ENCODE results near the gene APBA1.

The APBA1 gene

GRCh38 chr9:69571032-69571431, 101.1 kb downstream of the APBA1 start:
- ChIA-PET CTCF (no interaction called here), POLR2A (ENCODE audit: low non-redundant PET) (no interaction called here)
- H3K27ac ChIP-seq, result no peak overlapping the region
- no peak for DNase-seq (ENCODE audit: low spot score)
- no peak for TF ChIP-seq CTCF (conservative IDR thresholded peaks at IDR 0.05; ENCODE audit: low read depth)

DNA sequence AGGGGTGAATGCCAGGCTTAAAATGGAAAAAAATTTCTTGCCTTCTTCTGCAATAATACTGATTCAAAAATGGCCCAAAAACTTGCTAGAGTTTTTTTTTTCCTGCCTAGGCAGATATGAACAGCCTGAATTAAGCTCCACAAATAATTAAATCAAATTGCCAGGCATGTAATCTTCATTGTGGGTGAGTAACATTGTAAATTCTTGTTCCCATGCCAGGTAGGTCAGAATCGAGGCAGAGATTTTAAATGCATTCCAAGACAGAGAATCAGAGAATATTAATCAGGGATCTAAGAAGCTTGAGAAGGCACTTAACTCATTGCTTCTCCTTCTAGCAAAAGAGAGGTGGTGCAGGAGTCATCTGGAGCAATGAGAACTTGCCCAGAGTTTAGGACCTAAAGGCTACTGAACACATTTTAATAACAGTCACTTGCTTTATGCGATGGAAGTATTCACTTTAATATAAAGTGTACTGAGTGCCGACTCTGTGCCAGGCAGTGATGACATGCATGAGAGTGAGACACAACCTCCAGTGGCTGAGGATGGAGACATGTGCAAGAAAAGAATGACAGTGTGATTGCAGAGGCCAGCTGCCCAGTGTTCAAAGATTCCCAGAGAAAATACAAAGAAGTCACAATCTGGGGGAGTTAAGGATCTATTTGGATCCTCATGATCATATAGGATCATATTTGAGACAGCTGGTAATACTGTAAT, 102.3 kb downstream of the APBA1 start:
- POLR2A ChIA-PET (ENCODE audit: low non-redundant PET), result no interaction called here
- TF ChIP-seq CTCF (conservative IDR thresholded peaks at IDR 0.05; ENCODE audit: low read depth), result no peak
- peak; percentile 77 for DNase-seq (ENCODE audit: low spot score)
- no peak overlapping the region for H3K27ac ChIP-seq
- CTCF ChIA-PET, result interaction anchor here (0.6 to 1.0 kb wide), 2 partner anchors 147 to 264 kb away, joined by 4 read pairs; no protein-coding TSS in a partner anchor

GRCh38 chr9:69564557-69564956, 107.6 kb downstream of the APBA1 start:
- ChIA-PET CTCF (no interaction called here), POLR2A (ENCODE audit: low non-redundant PET) (no interaction called here)
- no peak for DNase-seq (ENCODE audit: low spot score)
- no peak overlapping the region for H3K27ac ChIP-seq
- no peak for TF ChIP-seq CTCF (conservative IDR thresholded peaks at IDR 0.05; ENCODE audit: low read depth)

DNA sequence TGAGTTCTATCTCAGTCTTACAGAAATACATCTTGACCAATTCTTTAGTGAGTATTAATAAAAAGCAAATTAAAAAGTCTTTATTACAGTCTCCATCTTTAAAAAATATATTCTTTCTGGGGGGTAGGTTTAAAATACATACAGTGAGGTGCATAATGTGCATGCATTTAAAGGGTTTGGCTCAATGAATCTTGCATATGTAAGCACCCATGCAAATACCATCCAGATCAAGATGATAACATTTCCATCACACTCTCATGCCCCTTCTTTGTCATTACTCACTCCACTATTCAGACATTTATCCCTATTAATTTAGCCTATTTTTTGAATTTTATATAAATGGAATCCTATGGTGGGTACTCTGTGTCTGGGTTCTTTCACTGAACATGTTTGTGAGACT, 113.0 kb downstream of the APBA1 start:
- ChIA-PET POLR2A (ENCODE audit: low non-redundant PET) (no interaction called here), CTCF (no interaction called here)
- TF ChIP-seq CTCF (conservative IDR thresholded peaks at IDR 0.05; ENCODE audit: low read depth), result no peak
- no peak for DNase-seq (ENCODE audit: low spot score)
- no peak overlapping the region for H3K27ac ChIP-seq

DNA sequence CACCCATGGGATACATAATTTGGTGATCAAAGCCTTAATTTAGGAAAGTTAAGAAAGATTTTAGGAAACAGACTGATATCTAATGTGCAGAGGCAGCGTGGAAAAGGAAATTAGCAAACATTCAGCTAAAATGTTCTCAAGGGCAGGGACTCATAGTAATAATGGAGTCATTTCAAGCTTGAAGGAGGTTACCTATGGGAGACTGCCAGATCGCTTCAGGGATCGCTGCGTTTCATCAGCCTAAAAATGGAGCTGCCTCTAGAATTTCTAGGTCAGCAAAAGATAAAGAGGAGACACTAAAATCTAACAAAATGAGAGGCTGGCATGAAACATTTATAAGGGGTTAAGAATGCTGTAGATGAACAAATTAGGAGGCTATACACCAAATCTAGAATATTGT, 115.5 kb downstream of the APBA1 start:
- POLR2A ChIA-PET (ENCODE audit: low non-redundant PET), result no interaction called here
- H3K27ac ChIP-seq, result no peak overlapping the region
- no peak for TF ChIP-seq CTCF (conservative IDR thresholded peaks at IDR 0.05; ENCODE audit: low read depth)
- CTCF ChIA-PET, result interaction anchor here (0.7 kb wide), 1 partner anchor 9 kb away, joined by 4 read pairs; no protein-coding TSS in a partner anchor
- DNase-seq (ENCODE audit: low spot score), result no peak

DNA sequence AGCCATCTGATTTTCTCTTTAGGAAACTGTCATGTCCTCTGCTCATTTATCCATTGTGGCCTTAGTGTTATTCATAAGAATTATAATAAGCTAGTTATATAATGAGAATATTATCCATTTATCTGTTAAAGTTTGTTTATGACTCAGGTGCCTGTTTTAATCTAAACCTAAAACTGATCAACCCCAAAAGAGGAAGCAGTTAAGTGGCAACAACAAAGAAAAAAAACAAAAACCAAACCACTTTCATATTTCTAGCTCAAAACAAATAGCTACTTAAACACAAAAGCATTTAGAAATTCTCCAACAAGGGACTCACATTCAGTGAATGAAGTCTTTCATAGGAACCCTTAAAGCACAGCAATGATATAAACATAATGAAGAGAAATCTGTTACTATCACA, 116.4 kb downstream of the APBA1 start:
- ChIA-PET CTCF (no interaction called here), POLR2A (ENCODE audit: low non-redundant PET) (no interaction called here)
- H3K27ac ChIP-seq, result no peak overlapping the region
- TF ChIP-seq CTCF (conservative IDR thresholded peaks at IDR 0.05; ENCODE audit: low read depth), result no peak
- DNase-seq (ENCODE audit: low spot score), result no peak
